Epidermal melanocyte (primary cell): Measurements from ENCODE around the gene FANCE.
"Not testable (repeated sequence)": the region's sequence is repeated elsewhere in the genome, so short reads cannot be mapped to it uniquely, and the experiment has no call there.

Source experiments
- DNase-seq: peaks from one replicate; pipeline ENCODE4 v3.0.0; 2011; ENCODE audit warnings: low spot score; ENCODE audit not compliant: insufficient read length

Gene FANCE

GRCh38 chr6:35429463-35429862, 22.7 kb upstream of the FANCE start:
- no peak for DNase-seq

GRCh38 chr6:35432291-35432690, 19.8 kb upstream of the FANCE start:
- DNase-seq, result no peak

- not testable (repeated sequence) for DNase-seq
These were observed 19.4 kb upstream of the FANCE start for GRCh38 chr6:35432702-35433101.

GRCh38 chr6:35435074-35435837, 16.9 kb upstream of the FANCE start:
- DNase-seq, result no peak

- no peak for DNase-seq
These were observed 15.9 kb upstream of the FANCE start for GRCh38 chr6:35436071-35436857.

GRCh38 chr6:35438378-35439065, 13.6 kb upstream of the FANCE start:
- not testable (repeated sequence) for DNase-seq

GRCh38 chr6:35439308-35439707, 12.8 kb upstream of the FANCE start:
- DNase-seq, result no peak

GRCh38 chr6:35441205-35441604, 10.9 kb upstream of the FANCE start:
- DNase-seq, result no peak

GRCh38 chr6:35441642-35442041, 10.5 kb upstream of the FANCE start:
- no peak for DNase-seq

- no peak for DNase-seq
These were observed 9.4 kb upstream of the FANCE start for GRCh38 chr6:35442693-35443092.

- DNase-seq, result no peak
These were observed 8.7 kb upstream of the FANCE start for GRCh38 chr6:35443341-35444030.

GRCh38 chr6:35445691-35446090, 6.4 kb upstream of the FANCE start:
- no peak for DNase-seq

- DNase-seq, result no peak
These were observed 3.9 kb upstream of the FANCE start for GRCh38 chr6:35448191-35448590.

- DNase-seq, result peak; percentile 88
These were observed 2.8 kb upstream of the FANCE start for GRCh38 chr6:35449287-35449881.

GRCh38 chr6:35451354-35452182, 570 bp upstream of the FANCE start:
- DNase-seq, result no peak

GRCh38 chr6:35453236-35453635, 1.1 kb downstream of the FANCE start:
- no peak for DNase-seq

GRCh38 chr6:35454391-35455110, 2.4 kb downstream of the FANCE start:
- no peak for DNase-seq

- no peak for DNase-seq
These were observed 5.8 kb downstream of the FANCE start for GRCh38 chr6:35457907-35458306.

- DNase-seq, result no peak
These were observed 9.1 kb downstream of the FANCE start for GRCh38 chr6:35461270-35461669.

GRCh38 chr6:35463292-35463691, 11.2 kb downstream of the FANCE start:
- no peak for DNase-seq
